Iris pigment epithelial cell (primary cell): ENCODE measurements around the gene IL10.
"Not testable (repeated sequence)": the region's sequence is repeated elsewhere in the genome, so short reads cannot be mapped to it uniquely, and the experiment has no call there.

Experiments used
- DNase-seq: peaks from one replicate; pipeline ENCODE4 v3.0.0-alpha.2; 2011; ENCODE audit warnings: low read depth

Gene IL10

DNA sequence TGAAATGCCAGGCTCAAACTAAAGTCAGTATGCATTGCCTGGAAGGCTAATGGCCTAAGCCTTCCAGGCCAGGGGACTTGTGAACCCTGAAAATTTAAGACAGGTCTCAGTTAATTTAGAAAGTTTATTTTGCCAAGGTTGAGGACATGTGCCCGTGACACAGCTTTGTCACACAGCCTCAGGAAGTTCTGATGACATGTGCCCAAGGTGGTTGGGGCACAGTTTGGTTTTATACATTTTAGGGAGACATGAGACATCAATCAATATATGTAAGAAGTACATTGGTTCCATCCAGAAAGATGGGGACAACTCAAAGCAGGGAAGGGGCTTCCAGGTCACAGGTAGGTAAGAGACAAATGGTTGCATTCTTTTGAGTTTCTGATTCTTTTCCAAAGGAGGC is 6.5 kb downstream of the IL10 start:
- DNase-seq: not testable (repeated sequence)

DNA sequence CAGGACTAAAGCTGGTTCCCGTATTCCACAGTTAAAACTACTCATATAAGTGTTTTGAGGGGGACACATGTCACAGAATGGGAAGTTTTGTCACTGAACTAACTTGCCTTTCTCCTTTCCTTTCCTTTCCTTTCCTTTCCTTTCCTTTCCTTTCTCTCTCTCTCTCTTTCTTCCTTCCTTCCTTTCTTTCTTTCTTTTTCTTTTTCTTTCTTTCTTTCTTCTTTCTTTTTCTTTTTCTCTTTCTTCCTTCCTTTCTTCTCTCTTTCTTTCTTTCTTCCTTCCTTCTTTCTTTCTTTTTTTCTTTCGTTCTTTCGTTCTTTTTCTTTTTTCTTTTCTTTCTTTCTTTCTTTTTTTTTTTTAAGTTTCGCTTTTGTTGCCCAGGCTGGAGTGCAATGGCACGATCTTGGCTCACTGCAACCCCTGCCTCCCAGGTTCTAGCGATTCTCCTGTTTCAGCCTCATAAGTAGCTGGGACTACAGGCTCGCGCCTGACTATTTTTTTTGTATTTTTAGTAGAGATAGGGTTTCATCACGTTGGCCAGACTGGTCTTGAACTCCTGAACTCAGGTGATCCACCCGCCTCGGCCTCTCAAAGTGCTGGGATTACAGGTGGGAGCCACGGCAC is 9.4 kb downstream of the IL10 start:
- not testable (repeated sequence) for DNase-seq

DNA sequence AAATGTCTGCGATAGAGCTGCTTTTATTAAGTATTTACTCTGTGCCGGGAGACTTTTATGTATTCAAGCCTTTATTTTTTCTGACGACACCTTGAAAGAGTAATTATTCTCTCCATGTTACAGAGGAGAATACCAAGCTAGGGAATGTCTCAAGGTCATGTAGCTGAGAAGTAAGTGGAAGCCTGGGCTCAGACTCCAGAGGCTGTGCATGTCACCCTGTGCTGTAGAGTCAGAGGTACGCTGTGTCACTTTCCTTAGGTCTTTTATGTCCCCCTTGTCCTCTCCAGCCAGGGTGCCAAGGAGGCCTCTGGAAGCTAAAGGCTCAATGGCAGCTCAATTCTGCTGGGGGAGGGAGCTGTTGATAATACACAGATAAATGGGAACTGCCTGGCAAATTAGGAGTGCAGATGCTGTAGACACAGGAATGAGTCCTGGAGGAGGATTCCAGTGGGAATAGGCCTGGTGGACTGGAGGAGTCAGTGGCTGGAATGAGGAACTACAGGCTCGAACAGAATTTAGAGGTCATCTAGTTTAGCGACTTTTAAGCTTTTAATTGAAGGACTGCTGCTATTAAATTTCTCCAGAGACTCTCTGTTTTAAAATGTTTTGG is 11.0 kb downstream of the IL10 start:
- DNase-seq: no peak

DNA sequence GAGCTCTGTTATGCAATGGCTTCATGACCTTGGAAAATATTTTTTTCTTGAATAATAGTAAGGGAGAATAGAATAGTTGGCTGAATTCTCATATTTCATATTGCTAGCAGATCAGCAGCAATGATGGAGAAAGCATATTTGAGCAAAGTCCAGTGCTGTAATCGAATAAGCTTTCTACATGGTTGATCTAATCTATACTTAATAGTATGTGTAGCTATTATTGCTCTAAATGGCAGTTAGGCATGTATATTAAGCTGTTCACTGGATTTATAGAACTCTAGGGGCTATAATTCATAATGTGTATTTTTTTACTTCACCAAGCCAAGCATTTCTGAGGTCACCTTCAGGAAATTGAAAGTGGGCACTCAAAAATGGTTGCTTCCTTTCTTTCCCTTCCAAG is 11.7 kb downstream of the IL10 start:
- DNase-seq: no peak

DNA sequence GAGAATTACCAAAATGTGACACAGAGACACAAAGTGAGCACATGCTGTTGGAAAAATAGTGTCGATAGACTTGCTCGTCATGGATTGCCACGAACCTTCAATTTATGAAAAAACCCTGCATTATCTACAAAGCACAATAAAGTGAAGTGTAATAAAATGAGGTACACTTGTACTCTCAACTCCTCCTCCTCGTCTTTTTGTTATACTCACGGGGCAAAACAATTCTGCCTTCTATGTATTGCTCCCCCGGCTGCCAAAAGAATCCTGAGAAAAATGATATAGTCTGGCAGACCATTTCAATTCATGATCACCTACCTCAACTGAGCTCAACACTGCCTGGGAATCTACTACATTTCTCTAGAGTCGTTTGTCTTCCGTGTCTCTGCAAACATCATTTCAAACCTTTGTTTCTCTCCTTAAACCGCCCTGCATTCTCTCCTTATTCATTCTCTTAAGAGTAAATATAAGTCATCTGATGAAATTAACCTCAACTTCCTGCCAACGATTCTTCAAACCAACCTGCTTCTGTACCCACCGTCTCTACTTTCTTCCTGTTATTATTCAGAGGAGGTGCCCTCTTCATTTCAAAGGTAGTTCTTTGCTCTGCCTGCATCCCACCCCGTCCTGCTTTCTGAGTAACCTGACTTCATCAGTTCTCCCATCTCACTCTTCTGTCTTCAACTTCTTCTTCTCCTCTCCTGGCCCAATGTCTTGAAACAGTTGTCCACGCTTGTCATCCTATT is 14.6 kb downstream of the IL10 start:
- DNase-seq: no peak

DNA sequence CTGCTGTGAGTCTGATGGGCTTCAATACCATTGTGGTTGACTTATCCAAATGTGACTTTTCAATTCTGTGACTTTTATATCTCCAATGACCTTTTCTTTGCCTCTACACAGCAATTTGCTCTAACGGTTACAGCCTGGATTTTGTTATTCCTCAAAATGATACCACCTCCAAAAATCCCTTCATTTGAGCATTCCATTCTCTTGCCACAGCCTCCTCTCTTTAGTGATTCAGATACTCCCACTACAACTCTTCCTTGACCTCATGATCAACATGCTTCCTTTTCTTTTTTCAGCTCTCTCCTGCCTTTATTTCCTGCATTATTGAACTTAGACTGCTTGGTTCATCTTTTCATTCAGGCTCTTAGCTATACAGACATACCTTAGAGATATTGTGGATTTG is 18.3 kb downstream of the IL10 start:
- DNase-seq: peak; percentile 38

DNA sequence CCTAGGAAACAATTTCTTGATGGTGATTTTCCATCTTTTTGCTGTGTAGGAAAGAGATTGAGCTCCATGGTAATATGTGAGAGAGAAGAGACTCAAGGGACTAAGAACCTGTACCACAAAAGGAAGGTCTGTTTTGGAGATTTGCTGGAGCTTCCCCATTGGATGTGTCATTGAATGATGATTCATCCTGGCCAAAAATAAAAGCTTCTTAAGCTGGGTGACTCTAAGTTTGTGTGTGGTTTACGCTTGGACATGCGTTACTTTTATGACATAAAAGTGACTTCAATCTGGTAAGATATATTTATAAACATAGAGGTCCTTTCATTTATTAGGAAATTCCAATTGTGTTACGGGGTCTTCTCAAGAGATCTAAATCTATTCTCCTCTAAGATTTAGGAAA is 19.2 kb downstream of the IL10 start:
- DNase-seq: peak; percentile 15

DNA sequence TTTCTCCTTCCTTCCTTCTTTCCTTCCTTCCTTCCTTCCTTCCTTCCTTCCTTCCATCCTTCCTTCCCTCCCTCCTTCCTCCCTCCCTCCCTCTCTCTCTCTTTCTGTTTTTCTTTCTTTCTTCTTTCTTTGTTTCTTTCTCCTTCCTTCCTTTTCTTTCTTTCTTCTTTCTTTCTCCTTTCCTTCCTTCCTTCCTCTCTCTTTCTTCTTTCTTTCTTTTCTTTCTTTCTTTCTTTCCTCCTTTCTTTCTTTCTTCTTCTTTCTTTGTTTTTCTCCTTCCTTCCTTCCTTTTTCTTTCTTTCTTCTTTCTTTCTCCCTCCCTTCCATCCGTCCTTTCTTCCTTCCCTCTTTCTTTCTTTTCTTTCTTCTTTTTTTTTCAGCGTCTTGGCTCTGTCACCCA is 19.8 kb downstream of the IL10 start:
- no peak for DNase-seq

DNA sequence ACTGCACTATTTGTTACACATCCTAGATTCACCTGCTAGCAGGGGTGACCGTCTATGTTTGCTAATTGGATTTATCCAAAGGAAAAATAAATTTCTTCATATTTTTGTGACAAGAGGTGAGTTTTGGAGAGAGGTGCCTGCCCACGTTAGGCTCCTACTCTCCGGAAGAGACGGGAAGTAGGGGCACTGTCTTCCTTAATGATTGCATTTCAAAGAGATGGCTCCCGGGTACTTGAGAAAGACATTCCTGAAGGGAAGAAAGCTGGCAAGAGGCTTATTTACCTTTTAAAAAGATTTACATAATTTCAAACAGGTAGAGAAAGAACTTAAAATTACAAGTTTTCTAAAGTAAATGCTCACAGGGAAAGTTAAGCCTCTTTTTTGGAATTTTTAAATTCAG is 20.4 kb downstream of the IL10 start:
- DNase-seq: no peak

DNA sequence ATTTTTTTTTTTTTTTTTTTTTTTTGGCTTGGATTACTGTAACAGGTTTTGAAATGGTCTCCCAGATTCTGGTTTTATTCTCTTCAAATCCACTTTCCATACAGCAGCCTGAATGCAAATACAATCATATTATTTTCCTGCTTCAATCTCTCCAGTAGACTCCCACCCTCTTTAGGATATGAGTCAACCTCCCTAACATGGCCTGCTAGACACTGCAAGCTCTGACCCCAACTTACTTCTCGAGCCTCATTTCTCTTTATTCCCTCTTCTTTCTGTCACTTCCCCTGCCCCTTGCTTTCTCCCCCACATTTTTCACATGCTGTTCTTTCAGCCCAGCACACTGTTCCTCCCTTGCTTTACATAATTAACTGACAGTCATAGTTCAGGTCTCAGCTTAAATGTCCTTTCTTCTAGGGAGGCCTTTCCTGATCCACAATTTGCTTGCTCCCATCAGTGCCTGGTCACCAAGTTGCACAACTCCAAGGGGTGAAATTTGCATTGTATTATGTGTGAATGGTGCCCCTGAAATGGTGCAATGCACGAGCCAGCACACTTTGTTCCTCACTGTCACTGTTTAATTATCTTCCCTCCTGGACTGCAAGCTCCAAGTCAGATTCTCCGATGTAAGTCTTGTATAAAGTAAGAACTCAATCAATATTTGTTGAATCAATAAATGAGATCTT is 23.8 kb downstream of the IL10 start:
- no peak for DNase-seq

DNA sequence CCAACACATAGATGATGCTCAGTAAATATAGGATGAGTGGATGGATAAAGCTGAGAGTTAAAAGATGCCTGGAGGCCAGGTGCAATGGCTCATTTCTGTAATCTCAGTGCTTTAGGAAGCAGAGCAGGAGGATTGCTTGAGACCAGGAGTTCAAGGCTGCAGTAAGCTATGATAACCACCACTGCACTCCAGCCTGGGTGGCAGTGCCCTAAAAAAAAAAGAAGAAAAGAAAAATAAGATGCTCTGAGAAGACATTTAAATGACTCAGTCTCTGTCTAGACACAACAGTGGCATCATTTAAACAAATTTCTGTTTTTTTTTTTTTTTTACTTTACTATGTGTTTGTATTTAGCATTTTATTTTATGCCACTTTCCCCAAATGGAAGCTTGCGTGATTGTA is 27.0 kb downstream of the IL10 start:
- no peak for DNase-seq

DNA sequence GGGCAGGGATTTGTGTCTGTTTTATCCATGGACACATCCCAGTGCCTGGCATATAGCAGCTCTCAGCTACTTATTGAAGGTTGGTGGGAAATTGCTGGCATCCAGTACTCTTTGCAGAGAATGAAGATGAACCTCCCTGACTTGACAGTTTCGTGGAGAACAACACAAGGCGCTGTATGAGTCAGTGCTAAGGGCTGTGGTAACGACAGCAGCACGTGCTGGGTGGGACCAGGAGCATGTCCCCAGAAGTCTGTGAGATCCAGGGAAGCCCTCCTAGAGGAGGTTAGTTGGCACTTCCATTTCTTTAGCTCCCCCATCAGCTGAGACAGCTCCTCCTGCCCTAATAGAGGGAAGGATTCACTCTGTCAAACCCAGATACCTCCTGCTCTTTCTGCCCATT is 27.6 kb downstream of the IL10 start:
- DNase-seq: no peak

DNA sequence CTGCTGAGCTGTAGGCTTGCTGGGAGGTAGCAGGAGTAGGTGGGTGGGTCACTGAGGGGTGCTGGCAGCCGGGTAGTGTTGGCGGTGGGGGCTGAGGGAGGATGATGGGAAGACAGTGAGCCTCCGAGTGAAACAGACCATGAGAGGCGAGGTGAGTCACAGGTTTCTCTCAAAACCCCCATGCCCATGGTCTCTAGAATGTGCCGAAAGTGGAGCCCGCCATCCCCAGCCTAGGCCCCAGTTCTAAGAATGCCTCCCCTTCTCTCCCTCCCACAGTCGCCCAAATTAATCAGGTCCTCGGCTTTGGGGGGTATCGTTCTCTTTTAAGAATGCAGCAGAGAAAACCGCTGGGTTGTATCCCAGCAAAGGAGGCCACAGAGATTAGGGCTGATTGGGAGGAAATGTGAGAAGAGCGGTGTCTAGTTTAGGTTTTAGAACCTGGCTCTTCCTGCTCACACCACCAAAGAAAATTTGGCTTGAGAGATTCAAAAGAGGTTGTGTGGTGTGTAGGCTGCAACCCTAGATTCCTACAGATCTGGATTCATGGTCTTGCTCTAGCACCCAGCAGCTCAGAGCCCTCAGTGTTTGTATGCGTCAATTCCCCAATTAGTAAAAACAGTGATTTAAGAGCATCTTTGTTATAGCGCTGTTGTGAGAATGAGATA is 29.4 kb downstream of the IL10 start:
- no peak for DNase-seq

DNA sequence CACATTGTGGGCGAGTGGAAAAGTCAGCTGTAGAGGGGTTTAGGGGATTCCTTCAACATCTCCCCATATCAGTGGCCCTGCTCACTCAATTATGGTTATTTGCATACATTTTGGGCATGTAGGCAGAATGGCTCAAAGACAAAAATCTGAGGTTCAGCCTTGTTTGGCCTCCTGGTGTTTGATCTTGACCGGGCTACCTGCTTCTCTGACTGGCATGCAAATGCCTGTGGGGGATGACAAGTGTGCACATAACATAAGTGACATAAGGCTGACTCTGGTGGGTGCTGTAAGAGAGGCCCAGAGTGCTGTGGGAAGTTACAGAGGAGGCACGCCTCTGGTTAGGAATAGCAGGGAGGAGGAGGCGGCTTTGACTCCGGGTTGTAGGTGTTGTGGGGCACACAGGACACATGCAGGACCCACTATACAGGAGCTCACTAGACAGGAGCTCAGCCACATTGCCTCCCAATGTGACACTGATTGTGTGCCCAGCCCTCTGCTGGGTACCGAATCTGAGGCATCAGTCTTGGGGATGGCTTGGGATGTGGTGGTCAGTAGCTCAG is 31.1 kb downstream of the IL10 start:
- no peak for DNase-seq

DNA sequence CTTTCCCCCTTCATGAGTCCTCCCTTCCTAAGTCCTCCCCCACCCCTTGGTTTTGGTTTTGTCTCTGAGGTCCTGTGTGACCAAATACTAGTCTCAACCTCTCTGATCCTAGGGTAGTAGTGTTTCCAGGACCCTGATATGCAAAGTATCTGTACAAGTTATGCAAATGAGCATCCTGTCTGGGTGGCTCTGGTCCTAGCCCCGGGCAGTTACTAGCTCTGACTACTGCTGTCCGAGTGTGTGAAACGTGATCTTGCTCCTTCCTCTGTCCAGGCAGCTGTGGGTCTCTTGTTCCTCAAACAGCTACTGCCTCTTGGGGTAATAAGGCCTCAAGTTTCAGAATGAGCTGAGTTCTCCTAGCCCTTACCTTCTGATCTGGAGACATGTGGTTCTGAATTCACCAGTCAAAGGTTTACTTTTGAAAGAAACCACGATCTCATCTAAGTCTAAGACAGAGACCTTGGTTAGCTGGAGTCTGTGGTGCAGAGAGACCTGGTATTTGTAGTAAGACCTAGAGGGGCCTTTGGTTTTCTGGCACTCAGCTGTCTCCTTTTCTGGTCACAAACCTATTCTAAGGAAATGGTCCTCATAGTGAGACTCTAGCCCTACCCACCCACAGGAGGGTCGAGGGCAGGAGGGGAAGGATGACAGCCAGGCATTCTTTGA is 32.8 kb downstream of the IL10 start:
- peak; percentile 29 for DNase-seq

DNA sequence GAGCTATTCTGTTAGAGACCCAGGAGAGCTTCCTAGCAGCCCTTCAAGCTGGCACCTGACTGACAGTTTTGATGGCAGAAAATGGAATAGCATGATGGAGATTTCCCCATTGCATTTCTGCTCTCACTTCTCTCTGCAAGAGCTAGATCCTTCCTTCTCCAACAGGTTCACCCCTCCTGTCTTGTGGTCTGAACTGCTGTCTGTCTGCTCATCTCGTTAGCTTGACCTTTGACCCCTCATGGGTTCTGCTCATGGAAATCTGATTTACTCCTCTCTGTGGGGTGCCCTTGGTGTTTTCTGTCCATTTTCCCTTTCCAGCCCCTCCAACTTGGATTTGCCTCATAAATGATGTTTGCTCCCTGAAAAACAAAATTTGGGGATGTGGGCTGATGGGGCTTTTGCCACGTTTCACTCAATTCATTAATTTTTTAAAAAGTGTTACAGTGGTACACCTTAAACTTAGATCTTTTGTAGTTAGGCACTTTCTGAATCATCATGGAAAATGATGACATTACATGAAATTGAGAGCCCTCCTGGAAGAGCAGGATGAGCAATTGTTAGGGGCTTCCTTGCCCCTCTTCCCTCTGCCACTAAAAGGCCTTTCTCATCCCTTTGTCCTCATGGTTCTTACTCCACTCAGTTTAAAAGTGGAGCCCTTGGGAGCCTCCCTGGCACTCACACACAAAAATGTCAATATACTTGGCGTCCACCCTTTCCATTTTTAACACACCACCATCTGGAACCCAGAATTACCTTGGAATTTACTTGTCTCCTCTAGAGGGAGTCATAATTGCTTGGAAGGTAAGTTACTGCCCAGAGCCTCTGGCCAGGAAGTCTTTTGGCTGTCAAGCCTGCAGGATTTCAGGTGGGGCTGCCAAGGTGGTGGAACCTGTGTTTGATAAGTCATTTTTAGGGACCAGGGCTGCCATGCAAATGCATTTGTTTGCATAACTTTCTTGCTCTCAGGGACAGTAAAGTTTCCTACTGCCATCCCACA is 33.6 kb downstream of the IL10 start:
- DNase-seq: peak; percentile 22

DNA sequence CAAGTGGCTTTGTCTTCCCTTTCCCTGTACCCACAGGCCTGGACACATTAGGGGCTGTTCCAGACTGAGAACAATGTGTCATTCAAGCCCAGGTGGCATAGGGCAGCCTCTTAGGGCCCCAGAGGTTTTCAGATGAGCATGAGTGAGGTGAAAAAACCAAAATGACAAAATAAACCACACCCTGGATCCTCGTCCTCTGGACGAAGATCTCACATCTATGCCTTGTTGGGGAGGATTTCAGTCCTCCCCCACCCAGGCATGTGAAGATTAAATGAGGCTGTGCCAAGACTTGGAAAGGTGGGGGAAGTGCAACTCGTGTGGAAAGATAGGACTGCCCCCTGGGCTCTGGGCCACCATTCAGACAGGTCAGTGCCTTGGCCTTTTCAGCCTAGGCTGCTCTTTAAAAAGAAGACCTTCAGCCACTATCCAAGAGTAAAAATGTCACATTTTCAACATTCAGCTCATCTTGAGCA is 34.5 kb downstream of the IL10 start:
- no peak for DNase-seq

DNA sequence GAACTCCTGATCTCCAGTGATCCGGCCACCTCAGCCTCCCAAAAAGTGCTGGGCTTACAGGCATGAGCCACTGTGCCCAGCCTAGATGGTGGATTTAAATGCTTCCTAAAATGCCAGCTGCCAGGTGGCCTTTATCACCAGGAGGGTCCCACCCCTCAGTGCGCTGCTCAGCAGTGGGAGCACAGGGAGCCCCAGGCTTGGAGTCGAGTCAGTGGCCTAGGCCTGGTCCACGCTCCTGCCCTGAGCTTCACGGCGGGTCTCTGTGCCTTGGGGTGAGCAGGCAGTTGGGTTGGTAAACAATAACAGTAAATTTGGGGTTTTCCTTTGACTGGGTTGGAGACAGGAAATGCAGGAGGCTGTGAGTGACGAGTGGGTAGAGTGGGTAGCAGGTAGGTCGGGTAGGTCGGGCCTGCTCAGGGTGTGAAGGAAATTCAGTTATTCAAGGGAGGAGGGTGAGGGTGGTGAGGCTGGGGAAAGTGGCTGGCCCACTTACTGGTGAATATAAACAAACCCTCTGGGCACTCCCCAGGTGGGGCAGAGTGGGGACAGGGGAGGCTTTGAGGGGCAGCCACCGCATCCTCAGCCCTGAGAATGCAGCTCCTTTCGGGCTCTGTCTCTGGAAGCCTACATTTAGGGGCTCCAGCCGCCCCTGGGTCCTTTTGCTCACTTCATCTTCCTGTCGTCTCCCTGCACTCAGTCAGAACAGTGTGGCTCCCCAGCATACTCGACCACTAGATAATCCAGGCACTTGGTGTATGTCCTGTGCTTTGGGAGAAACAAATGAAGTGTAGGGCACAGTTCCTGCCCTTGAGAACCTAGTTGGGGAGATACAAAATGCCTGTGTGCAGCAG is 35.2 kb downstream of the IL10 start:
- DNase-seq: no peak

DNA sequence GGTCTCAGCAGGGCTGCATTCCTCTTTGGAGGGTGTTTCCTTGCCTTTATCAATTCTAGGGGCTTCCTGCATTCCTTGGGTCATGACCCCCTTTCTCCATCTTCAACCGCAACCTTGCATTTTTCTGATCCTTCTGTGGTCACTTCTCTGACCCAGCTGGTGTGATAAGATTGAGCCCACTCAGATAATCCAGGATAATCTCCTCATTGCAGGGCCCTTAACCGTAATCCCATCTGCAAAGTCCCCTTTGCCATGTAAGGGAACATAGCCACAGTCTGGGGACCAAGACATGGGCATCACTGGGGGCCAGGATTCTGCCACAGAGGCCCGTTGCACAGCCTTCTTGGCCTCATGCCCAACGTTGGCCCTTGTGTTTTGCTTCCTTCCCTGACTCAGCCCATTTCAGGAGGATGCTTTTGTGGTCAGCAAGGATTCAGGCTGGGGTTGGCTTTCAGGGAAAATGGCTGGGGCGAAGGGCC is 36.7 kb downstream of the IL10 start:
- DNase-seq: peak; percentile 51
